HG03521 (cell line): ENCODE data around the gene GLRA2.
"Not testable (repeated sequence)": the region's sequence is repeated elsewhere in the genome, so short reads cannot be mapped to it uniquely, and the experiment has no call there.

Source experiments
- ATAC-seq: cut with Tn5 transposase; IDR thresholded peaks from one replicate; pipeline ENCODE4 v1.9.1; 2021; ENCODE audit warnings: mild to moderate bottlenecking, moderate library complexity; ENCODE audit not compliant: unreplicated experiment

GLRA2 gene

DNA sequence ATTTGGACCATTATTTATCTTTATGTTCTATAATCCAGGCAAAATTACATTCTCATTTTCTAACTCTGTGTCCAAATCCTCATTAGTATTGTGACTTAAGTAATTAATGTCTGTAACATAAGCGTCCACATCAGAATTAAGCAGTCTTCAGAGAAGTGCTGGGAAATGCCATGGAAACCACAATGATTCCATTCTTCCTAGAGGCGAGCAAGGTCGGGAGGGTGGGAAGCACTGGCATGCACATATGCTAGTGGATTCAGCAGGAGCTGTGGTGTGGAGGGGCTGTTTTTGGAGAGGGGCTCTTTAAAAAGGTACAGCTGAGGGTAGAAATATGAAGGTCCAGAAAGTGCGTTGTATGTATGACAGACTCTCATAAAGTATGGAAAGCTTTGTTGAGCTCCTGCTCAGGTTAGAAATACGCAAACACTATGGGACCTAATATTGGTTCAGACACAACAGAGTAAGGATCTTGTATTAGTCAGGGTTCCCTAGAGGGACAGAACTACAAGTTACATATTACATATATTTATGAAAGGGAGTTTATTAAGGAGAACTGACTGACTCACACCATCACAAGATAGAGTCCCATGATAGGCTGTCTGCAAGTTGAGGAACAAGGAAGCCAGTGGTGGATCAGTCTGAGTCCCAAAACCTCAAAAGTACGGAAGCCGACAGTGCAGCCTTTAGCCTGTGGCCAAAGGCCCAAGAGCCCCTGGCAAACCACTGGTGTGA, 61.5 kb downstream of the GLRA2 start:
- no peak for ATAC-seq

DNA sequence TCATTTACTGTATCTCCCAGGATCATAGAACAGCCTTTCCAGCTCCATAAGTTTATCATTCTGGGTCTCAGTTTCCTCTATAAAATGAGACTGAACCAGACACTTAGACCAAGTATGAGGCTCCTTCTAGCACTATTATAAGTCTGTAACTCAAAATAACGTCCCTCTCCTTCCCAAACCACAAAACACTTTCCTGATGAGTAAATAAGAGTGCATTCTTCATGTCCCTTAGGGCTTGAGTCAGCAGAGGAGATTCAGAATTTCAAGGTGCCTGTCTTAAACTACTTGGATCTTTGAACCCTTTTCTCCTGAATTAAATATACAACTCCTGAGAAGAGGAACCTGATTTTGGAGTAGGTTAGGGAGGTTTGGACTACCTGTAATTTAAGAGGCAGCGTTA, 62.6 kb downstream of the GLRA2 start:
- ATAC-seq = no peak

DNA sequence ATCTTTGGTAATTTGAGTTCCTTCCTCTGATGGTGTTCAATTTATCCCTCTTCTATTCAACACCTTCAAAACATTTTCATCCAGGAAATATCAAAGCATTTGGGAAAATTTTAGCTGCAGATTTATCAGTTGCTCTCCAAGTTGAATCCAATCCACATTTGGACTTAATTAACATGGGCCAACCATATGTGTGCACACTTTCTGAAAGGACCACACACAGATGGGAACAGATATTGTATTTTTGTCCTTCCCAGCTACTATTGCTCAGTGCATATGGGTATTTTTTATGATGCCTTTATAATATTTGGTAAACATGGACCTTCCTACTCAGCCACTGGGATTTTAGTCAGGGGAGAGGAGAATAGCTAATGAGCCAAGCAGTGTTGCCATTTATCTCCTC, 65.2 kb downstream of the GLRA2 start:
- ATAC-seq = no peak

DNA sequence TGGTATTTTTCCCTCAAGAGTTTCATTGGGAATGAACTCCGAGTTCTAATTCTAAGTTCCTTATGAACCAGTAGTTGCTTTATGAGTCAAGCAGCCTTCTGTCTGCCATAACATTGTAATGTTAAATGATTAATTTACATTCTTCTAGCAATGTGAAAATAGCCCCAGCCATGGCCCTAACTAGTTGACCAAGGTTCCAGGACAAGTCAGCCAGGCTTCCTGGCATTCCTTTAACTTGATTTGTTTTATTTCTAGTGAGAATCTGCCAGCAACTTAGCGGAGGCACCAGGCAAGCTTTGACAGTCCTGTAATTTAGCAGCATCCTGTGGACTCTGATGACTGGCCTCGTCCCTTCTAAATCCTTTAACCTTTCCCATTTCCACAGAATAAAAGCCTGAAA, 69.0 kb downstream of the GLRA2 start:
- no peak for ATAC-seq

DNA sequence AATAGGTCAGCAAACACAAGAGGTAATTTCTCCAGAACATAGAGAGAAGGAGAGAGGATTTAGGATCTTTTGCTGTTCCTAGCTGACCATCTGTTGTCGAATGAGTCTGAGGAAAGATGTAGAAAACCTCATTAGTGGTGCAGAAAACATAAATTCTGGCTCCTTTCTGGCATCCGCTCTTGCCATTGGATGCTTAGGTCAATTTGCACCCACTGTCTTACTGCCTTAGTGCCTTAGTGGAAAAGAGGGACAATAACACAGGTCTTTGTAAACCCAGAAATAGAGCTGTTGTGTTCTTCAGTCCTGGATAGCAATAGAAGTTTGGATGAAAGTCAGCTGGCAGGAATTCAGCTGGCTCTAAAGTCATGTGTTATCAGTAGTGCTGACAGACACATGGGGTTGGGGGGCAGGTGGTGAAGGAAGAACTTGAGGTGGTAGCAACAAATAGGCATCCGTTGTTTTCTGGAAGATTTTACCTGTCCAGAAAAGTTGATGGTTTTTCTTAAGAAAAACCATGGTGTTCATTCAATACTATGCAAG, 78.2 kb downstream of the GLRA2 start:
- no peak for ATAC-seq

DNA sequence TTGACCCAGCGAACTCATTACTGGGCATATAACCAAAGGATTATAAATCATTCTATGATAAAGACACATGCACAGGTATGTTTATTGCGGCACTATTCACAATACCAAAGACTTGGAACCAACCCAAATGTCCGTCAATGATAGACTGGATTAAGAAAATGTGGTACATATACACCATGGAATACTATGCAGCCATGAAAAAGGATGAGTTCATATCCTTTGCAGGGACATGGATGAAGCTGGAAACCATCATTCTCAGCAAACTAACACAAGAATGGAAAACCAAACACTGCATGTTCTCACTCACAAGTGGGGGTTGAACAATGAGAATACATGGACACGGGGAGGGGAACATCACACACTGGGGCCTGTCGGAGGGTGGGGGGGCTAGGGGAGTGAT, 83.1 kb downstream of the GLRA2 start:
- ATAC-seq = not testable (repeated sequence)

DNA sequence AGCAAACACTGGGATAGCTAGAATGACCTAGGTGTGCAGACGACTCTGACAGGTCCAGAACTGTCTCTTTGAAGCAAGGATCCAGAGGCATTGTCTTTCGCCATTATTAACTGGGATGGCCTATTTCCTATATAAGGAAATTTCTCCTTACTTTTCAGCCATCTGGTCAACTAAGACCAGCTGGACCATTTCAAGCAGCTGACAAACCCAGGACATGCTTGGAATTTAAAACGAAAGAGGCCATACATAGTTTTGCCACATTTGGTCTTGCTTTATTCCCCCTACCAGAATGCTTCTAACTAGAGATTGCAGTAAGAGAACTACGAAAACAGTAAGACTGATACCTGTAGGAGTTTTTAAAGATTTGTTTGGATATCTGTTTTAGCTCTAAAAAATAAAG, 87.0 kb downstream of the GLRA2 start:
- ATAC-seq = no peak

DNA sequence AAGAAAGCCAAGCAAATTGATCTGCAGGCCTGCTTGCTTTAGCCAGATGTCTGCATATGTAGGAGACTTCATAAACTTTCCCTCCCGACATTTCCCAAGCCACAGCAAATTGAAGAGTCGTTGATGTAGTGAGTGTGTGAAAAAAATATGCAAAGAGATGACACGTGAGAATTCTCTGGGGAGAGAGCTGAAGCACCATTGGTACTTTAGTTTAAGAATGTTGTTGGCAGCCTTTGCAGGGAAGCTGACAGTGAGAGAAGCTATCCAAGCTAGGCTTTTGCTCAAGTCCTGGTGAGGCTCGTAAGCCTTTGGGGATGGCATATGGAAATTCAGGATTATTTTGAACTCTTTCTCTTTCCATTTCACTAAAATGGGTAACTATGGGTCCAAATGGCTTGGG, 87.5 kb downstream of the GLRA2 start:
- no peak for ATAC-seq

DNA sequence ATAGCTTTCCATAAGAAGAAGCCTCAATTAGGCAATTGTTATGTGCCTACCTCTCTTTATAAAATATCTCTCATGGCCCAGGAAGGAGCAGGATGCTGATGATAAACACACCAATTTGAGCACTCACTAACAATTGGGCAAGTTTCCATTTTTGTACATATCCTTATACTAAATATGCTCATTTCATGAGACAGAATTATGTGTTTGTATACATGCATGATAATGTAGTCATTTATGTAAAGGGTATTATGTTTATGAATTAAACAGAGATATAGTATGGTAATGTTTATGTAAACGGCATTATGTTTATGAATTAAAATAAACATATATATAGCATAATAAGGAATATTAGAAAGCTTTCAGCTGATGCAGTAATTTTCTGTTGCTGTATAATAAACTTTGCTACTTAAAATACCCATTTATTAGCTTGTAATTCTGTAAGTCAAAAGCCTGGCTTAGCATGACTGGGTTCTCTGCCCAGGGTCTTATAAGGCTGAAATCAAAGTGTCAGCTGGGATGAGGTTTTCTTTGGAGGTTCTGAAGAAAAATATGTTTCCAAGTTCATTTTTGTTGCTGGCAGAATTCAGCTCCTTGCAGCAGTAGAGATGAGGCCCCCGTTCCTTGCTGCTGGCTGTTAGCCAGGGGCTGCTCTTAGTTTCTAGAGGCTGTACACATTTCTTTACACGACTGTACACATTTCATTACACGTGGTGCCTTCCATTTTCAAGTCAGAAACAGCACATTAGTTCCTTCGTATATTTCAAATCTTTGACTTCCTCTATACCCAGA, 89.0 kb downstream of the GLRA2 start:
- ATAC-seq = no peak

DNA sequence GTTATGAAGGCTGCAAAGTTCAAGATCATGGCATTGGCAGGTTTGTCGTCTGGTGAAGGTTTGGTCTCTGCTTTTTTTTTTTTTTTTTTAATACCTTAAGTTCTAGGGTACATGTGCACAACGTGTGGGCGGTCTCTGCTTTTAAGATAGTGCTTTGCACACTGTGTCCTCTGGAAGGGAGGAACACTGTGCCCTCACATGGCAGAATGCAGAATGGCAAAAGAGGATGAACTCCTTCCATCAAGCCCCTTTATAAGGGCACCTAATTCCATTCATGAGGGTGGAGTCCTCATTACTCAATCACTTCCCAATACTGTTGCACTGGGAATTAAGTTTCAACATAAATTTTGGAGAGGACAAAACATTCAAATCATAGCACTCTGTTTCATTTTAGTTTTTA, 101.4 kb downstream of the GLRA2 start:
- no peak for ATAC-seq

DNA sequence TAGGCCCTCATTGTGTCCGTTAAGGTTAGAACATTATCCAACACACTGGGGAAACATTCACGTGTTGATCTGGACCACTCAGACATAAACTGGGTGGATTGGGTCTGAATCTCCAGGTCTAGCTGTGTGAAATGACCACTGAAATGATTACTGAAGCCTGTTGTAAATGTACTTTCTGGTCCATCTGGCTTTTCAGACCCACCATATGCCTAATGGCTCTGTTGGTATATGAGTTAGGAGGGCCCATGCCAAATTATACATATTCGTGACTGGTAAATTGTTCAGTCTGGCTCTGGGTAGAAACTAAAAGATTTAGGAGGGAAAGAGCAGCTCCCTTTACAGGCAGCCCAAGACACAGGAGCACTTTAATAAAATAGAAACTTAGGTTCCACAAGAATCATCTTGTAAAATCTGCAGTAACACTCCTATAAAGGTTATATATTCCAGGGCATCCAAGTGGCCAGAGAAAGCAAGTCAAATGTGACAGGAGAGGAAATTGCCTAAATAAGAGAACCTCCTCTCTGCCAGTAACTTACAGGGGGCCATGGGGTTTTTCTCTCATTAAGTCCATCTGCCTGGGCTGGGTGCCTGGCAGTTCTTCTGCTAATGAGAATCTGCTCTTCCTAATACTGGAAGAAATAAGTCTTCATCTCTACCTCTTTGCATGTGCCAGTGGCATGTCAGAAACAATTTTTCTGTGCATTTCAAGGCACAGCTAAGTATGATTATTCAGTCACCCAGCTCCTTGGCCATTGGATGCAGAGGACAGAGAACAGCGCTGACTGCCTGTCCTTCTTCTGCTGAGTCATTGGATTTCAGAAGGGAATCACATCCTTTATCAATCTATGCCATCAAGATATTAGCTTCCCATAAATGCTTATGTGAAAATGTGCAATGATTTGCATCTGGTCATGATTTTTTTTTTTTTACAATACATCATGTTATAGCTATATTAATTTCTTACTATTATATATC, 112.6 kb downstream of the GLRA2 start:
- ATAC-seq = no peak

DNA sequence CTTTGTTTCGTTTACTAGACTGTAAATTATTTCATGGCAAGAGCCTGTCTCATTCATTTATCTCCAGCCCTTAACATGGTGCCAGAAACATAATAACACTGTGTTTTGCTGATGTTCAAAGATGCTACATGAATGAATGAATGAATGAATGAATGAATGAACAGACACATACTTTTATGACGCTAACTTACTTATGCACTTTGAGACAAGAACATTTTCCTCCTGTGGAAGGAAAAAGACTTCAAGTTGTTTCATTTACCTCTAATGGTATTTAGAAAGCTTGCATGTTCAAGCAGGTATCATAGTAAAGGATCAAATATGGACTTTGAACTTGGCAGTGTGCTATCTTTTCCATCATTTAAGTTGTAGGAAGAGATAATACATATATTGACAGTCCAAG, 131.6 kb downstream of the GLRA2 start:
- no peak for ATAC-seq

DNA sequence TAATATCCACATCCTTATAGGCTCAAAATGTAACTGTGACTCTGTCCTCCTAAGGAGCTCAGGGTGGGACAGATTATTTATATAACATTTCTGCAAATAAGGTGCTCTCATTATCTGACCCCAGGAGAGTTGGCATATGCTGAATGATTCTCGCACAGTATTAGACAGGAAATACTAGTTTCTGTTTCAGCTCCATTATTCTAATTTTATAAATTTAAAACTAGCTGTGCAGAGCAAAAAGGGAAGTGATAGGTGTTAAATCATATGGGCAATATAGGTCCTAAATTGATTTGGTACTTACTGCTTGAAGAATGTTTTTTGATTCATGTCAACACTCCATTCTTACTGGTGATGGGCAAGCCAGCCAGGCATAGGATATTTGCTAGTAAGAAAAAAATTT, 141.5 kb downstream of the GLRA2 start:
- ATAC-seq = peak; percentile 67

DNA sequence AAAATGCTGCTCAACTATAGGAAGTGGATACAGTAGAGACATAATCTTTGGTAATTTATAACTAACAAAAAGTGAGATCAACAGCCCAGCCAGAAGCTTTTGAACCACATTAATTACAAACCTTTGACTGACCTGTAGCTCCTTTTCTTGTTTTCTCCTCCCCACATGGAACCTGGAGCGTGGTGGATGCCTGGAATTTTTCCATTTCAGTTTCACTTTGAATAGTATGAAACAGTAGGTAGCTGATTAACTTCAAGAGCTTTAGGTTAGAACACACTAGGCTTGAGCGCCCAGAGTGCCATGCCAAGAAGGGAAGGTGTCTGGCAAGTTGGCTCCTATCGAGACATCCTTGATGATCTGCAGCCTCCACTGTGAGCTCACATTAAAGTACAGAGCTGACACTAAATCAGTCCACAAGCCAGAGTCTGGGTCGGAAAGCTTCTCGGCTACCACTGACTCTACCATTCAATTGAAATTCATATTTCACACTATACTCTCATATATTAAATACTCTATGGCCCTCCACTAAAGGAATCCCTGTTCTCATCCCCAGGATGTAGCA, 143.4 kb downstream of the GLRA2 start:
- ATAC-seq = no peak

DNA sequence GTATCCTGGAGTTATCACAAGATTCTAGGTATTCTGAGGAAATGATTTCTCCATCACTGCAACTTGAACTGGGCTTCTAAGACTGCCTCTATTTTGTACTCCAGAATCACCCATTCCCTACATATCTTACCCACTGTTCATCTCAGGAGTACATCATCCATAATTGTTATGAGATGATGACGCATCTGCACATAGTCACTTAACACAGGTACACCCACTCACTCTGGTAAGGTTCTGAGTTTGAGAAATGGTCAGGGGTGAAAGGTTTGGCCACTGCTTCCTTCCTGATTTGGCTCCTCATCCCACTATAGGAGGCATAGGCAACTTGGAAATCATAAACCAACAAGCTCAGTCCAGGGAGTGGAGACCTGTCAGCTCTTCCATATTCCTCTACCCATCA, 143.9 kb downstream of the GLRA2 start:
- no peak for ATAC-seq

DNA sequence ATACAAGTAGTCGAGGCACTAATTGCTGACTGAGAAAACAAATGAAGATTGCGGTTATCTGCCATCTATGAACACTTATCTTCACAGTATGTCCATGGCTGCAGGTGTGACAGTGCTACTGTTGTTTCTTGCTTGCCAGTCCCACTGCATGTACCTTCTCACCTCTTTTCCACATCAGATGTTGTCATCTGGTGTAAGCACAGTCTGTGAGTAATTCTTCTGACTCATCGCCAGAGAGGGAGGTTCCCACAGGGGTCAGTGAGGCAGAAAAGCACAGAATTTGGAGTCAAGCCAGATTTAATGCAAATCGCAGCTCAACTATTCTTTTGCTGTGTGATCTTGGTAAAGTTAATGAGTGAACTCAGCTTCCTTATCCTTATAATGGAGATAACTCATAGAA, 144.4 kb downstream of the GLRA2 start:
- peak; percentile 91 for ATAC-seq

DNA sequence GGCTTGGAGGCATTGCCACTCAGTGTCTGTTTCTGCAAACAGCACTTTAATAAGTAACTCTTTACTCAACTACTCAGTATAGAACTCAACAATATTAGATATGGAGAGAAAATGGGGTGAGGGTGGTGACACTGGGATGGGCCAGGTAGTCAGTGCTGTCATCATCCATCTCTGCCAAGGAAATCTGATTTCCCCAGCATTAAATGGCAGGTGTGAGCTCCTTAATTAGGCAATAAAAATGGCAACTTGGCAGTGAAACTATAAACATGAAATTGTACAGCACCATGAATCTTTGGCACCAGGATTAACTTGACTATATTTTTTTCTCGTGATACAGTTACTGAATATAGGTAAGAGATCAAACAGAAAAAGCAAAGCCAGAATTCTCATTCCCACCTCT, 146.2 kb downstream of the GLRA2 start:
- no peak for ATAC-seq

DNA sequence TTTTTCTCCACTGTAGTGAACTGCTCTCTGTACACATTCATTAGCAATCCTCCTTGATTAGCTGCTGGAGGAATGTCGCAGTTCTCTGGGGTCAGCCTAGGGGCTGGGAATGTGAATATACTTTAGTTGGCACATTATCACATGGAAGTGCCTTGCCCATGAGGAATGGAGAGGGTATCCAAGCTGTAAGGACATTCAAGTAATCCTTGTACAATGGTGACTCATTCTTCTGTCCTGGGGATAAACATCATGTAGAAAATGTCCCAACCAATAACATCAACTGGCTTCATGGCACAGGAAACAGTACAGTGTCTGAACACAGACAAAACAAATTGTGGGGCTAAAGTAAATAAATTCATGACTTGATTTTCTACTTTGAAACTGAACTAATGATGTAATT, 147.1 kb downstream of the GLRA2 start:
- no peak for ATAC-seq

DNA sequence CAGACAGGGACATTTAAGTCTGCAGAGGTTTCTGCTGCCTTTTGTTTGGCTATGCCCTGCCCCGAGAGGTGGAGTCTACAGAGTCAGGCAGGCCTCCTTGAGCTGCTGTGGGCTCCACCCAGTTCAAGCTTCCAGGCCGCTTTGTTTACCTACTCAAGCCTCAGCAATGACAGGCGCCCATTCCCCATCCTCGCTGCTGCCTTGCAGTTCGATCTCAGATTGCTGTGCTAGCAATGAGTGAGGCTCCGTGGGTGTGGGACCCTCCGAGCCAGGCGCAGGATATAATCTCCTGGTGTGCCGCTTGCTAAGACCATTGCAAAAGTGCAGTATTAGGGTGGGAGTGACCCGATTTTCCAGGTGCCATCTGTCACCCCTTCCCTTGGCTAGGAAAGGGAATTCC, 159.0 kb downstream of the GLRA2 start:
- not testable (repeated sequence) for ATAC-seq

DNA sequence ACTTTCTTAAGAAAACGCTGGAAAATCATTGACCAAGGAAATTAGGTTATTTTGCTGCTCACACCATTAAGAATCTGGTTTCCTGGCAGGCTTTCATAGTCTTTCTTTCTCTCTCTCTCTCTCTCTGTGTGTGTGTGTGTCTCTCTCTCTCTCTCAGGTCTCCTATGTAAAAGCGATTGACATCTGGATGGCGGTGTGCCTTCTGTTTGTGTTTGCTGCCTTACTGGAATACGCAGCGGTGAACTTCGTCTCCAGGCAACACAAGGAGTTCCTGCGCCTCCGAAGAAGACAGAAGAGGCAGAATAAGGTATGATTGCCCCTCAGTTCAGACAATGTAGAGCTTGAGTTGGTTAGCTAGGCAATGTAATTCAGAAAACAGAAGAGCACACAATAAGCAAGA, 161.2 kb downstream of the GLRA2 start:
- ATAC-seq = no peak

DNA sequence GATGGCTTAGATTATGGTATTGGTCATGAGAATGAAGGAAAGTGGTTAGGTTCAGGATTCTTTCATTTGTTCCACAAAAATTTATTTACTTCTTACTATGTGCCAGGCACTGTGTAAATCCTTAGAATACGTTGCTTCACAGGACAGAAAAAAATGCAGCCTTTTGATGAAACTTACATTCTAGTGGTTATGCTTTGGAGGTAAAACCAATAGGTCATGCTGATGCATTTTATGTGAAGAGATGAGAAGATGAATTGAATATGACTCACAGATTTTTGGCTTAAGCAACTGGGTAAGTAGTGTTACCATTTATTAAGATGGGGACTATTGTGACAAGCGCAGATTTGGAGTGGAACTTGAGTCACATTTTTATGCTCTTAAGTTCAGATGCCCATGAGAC, 165.3 kb downstream of the GLRA2 start:
- no peak for ATAC-seq
